Hindlimb muscle (tissue), 1 donor: ENCODE measurements around the gene ANTXR2. TPM values are rescaled to one million over a fixed set of nuclear protein-coding genes. Genes with fewer than 3 reads are reported as not detected.

Experiments used
- DNase-seq: peaks from one replicate; pipeline ENCODE4 v3.0.0-alpha.2; 2013
- polyA plus RNA-seq: library from polyadenylated mRNA; unstranded; fragments of 120-200 nt; gene quantifications from one replicate; pipeline ENCODE4 v1.2.1, GENCODE V29; 2013; ENCODE audit not compliant: insufficient read length

The ANTXR2 gene
- polyA plus RNA-seq, 1 donor, result 94.7 TPM

GRCh38 chr4:79982601-79983322, 90.3 kb downstream of the ANTXR2 start:
- peak; percentile 41 for DNase-seq

GRCh38 chr4:79980448-79980847, 92.6 kb downstream of the ANTXR2 start:
- peak; percentile 66 for DNase-seq

- no peak for DNase-seq
These were observed 93.1 kb downstream of the ANTXR2 start for GRCh38 chr4:79979785-79980437.

- DNase-seq, result no peak
These were observed 95.7 kb downstream of the ANTXR2 start for GRCh38 chr4:79977131-79977840.

- DNase-seq, result peak; percentile 32
These were observed 108.4 kb downstream of the ANTXR2 start for GRCh38 chr4:79964400-79965211.

GRCh38 chr4:79964020-79964399, 109.0 kb downstream of the ANTXR2 start:
- peak; percentile 42 for DNase-seq

- no peak for DNase-seq
These were observed 113.4 kb downstream of the ANTXR2 start for GRCh38 chr4:79959652-79960051.

GRCh38 chr4:79958466-79959264, 114.4 kb downstream of the ANTXR2 start:
- no peak for DNase-seq

GRCh38 chr4:79949178-79949577, 123.9 kb downstream of the ANTXR2 start:
- no peak for DNase-seq

- DNase-seq, result no peak
These were observed 124.3 kb downstream of the ANTXR2 start for GRCh38 chr4:79948739-79949138.

GRCh38 chr4:79948261-79948660, 124.8 kb downstream of the ANTXR2 start:
- no peak for DNase-seq

- no peak for DNase-seq
These were observed 125.6 kb downstream of the ANTXR2 start for GRCh38 chr4:79947386-79947785.

GRCh38 chr4:79935274-79935673, 137.8 kb downstream of the ANTXR2 start:
- no peak for DNase-seq

- DNase-seq, result no peak
These were observed 138.4 kb downstream of the ANTXR2 start for GRCh38 chr4:79934660-79935059.

GRCh38 chr4:79927931-79928330, 145.1 kb downstream of the ANTXR2 start:
- no peak for DNase-seq

- DNase-seq, result no peak
These were observed 149.7 kb downstream of the ANTXR2 start for GRCh38 chr4:79923281-79923680.

- DNase-seq, result no peak
These were observed 151.0 kb downstream of the ANTXR2 start for GRCh38 chr4:79922011-79922410.

GRCh38 chr4:79920163-79920853, 152.7 kb downstream of the ANTXR2 start:
- DNase-seq, result no peak

GRCh38 chr4:79918292-79918691, 154.7 kb downstream of the ANTXR2 start:
- no peak for DNase-seq

GRCh38 chr4:79917246-79917645, 155.8 kb downstream of the ANTXR2 start:
- no peak for DNase-seq

- no peak for DNase-seq
These were observed 157.8 kb downstream of the ANTXR2 start for GRCh38 chr4:79915246-79915645.
